Mesenchymal stem cell (in vitro differentiated cells and primary cell): Measurements from ENCODE around the gene NRP2.
A peak's percentile ranks its signal among the peaks of the same experiment; 100 is the strongest.

Experiments used
- DNase-seq: peaks from one replicate; pipeline ENCODE4 v3.0.0-alpha.2; 2013
- H2AFZ ChIP-seq: one replicate; pipeline ENCODE4 v1.6.1; 2013; ENCODE audit warnings: low read depth, mild to moderate bottlenecking, control low read depth, inconsistent platforms, low read length, moderate library complexity
- H2AK5ac ChIP-seq: 2 replicates; pipeline ENCODE4 v1.6.1; 2013; ENCODE audit warnings: low read length, moderate library complexity, mild to moderate bottlenecking, inconsistent platforms; ENCODE audit not compliant: severe bottlenecking
- H2BK120ac ChIP-seq: one replicate; pipeline ENCODE4 v1.6.1; 2013; ENCODE audit warnings: low read depth, mild to moderate bottlenecking, inconsistent platforms, low read length, moderate library complexity
- H2BK12ac ChIP-seq, 2 experiments: one replicate each; pipeline ENCODE4 v1.6.1; 2013; ENCODE audit warnings: inconsistent platforms in 2 of 2, low read length in 2 of 2, mild to moderate bottlenecking in 2 of 2, moderate library complexity in 2 of 2, control low read depth in 1 of 2
- H2BK15ac ChIP-seq: one replicate; pipeline ENCODE4 v1.6.1; 2013; ENCODE audit warnings: mild to moderate bottlenecking, low read depth, inconsistent platforms; ENCODE audit not compliant: poor library complexity, severe bottlenecking
- H2BK5ac ChIP-seq: 2 replicates; pipeline ENCODE4 v1.6.1; 2013; ENCODE audit warnings: low read depth, mild to moderate bottlenecking, low read length, control low read depth, inconsistent platforms; ENCODE audit not compliant: poor library complexity, severe bottlenecking
- H3K14ac ChIP-seq, 2 experiments: one replicate each; pipeline ENCODE4 v1.6.1; 2013; ENCODE audit warnings: inconsistent platforms in 2 of 2, low read length in 2 of 2, control low read depth in 1 of 2, mild to moderate bottlenecking in 1 of 2, moderate library complexity in 1 of 2
- H3K18ac ChIP-seq, 2 experiments: one replicate each; pipeline ENCODE4 v1.6.1; 2013; ENCODE audit warnings: inconsistent platforms in 2 of 2, low read length in 2 of 2, control low read depth in 1 of 2, low read depth in 1 of 2, mild to moderate bottlenecking in 1 of 2
- H3K23ac ChIP-seq, 2 experiments: one replicate each; pipeline ENCODE4 v1.6.1; 2013; ENCODE audit warnings: inconsistent platforms in 2 of 2, low read length in 2 of 2, mild to moderate bottlenecking in 2 of 2, moderate library complexity in 2 of 2, control low read depth in 1 of 2
- H3K27ac ChIP-seq: 2 replicates; pipeline ENCODE4 v1.5.1; 2013; ENCODE audit warnings: mild to moderate bottlenecking, moderate library complexity, low read length, control low read depth, inconsistent platforms; ENCODE audit not compliant: poor library complexity, severe bottlenecking
- H3K27me3 ChIP-seq, 2 experiments: 2 replicates each; pipeline versions ENCODE4 v1.6.1 to v1.7.0; 2013; ENCODE audit warnings: low read length in 2 of 2, mild to moderate bottlenecking in 2 of 2, moderate library complexity in 2 of 2, control low read depth in 1 of 2, inconsistent platforms in 1 of 2; ENCODE audit not compliant: control insufficient read depth in 1 of 2, insufficient read depth in 1 of 2
- H3K36me3 ChIP-seq, 2 experiments: 2 replicates each; pipeline versions ENCODE4 v1.6.1 to v1.7.0; 2013; ENCODE audit warnings: low read length in 2 of 2, control low read depth in 1 of 2, inconsistent platforms in 1 of 2, low read depth in 1 of 2, mild to moderate bottlenecking in 1 of 2; ENCODE audit not compliant: insufficient read depth in 2 of 2, control insufficient read depth in 1 of 2
- H3K4ac ChIP-seq, 2 experiments: one replicate each; pipeline ENCODE4 v1.6.1; 2013; ENCODE audit warnings: inconsistent platforms in 2 of 2, low read length in 2 of 2, mild to moderate bottlenecking in 2 of 2, moderate library complexity in 2 of 2, control low read depth in 1 of 2, low read depth in 1 of 2
- H3K4me1 ChIP-seq: 2 replicates; pipeline ENCODE4 v1.6.1; 2013; ENCODE audit warnings: low read depth, low read length, control low read depth; ENCODE audit not compliant: control insufficient read depth, insufficient read depth
- H3K4me2 ChIP-seq: 2 replicates; pipeline ENCODE4 v1.6.1; 2013; ENCODE audit warnings: low read length, mild to moderate bottlenecking, inconsistent platforms; ENCODE audit not compliant: poor library complexity, severe bottlenecking
- H3K4me3 ChIP-seq, 2 experiments: 2 replicates each; pipeline versions ENCODE4 v1.5.1 to v1.7.0; 2013; ENCODE audit warnings: low read length in 2 of 2, mild to moderate bottlenecking in 2 of 2, control low read depth in 1 of 2, low read depth in 1 of 2; ENCODE audit not compliant: insufficient read depth in 1 of 2
- H3K79me1 ChIP-seq: replicated peaks from 2 replicates; pipeline ENCODE4 v1.6.1; 2013; ENCODE audit warnings: mild to moderate bottlenecking, control low read depth, low read length, inconsistent platforms; ENCODE audit not compliant: poor library complexity, severe bottlenecking
- H3K9ac ChIP-seq: 2 replicates; pipeline ENCODE4 v1.7.0; 2013; ENCODE audit warnings: mild to moderate bottlenecking, low read length, moderate library complexity
- H3K9me3 ChIP-seq: 2 replicates; pipeline ENCODE4 v1.7.0; 2013; ENCODE audit warnings: mild to moderate bottlenecking, low read length; ENCODE audit not compliant: control insufficient read depth
- H4K8ac ChIP-seq: one replicate; pipeline ENCODE4 v1.6.1; 2013; ENCODE audit warnings: inconsistent platforms, mild to moderate bottlenecking, low read length, moderate library complexity
- H4K91ac ChIP-seq: one replicate; pipeline ENCODE4 v1.6.1; 2013; ENCODE audit warnings: mild to moderate bottlenecking, low read length, inconsistent platforms
- WGBS: methylation state at CpG from one replicate; pipeline ENCODE4 v1.1.7; 2013; ENCODE audit warnings: mixed read lengths; 5-methylcytosine and 5-hydroxymethylcytosine counted together

NRP2 gene

DNA sequence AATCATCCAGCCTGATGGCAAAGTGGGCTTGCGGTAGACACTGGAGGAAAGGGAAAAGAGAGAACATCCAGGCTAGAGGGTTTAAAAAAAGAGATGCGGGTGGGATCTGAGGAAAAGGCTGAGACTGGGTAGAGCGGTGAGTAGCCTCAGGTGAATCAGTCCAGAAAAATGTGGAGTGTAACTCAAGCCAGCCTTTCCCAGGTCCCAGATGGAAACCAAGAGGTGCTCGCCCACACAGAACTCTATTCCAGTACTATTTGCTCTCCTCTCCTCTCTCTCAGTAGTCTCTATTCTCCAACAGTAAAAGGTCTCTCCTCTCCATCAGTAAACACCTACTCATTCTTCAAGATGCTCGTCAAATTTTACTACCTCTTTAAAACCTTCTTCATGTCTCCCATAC lies 38.3 kb upstream of the NRP2 start:
- Histone ChIP-seq H3K36me3 (no peaks in the 10 kb centered on the region), H4K8ac (no peak overlapping the region), H2BK120ac (no peak overlapping the region), H3K14ac (no peak overlapping the region), H3K79me1 (no peaks in the 10 kb centered on the region), H2AFZ (no peak overlapping the region), H3K18ac (no peak overlapping the region), H3K4me3 (no peak overlapping the region), H3K27ac (no peak overlapping the region), H2AK5ac (no peak overlapping the region), H3K4ac (no peak overlapping the region), H3K4me2 (no peak overlapping the region), H2BK5ac (no peak overlapping the region), H2BK15ac (no peak overlapping the region), H3K9ac (no peak overlapping the region), H3K9me3 (no peaks in the 10 kb centered on the region), H3K27me3 (no peaks in the 10 kb centered on the region), H4K91ac (no peak overlapping the region), H3K23ac (no peak overlapping the region), H3K4me1 (no peaks in the 10 kb centered on the region), H2BK12ac (no peak overlapping the region)
- WGBS: 94% methylated on average over 5 of the region's 5 CpGs
- DNase-seq: no peak

DNA sequence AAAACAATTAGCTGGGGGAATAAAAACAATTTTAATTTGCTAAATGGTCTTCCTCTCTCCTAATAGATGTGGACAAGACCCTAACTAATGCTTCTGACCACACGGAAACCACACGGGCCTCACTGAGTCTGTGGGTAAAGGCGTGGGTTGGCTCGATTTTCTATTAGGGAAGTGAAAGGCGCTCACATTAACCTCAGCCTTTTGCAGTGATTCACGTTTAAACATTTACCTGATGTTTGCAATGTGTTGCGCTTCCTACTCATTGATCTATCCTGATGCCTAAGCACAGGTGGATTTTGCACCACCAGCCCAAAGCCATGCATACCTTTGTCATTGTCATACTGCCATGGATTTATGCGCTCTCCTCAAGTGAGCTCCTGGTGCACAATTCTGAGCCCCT lies 35.6 kb upstream of the NRP2 start:
- H3K4me2 ChIP-seq: no peak overlapping the region
- H3K9me3 ChIP-seq: no peaks in the 10 kb centered on the region
- no peak overlapping the region for H4K91ac ChIP-seq
- no peak overlapping the region for H2BK12ac ChIP-seq
- peaks cover 4% of the 10 kb centered on the region for H3K4me1 ChIP-seq
- no peaks in the 10 kb centered on the region for H3K36me3 ChIP-seq
- H2AFZ ChIP-seq: no peak overlapping the region
- no peak overlapping the region for H3K14ac ChIP-seq
- H2BK120ac ChIP-seq: no peak overlapping the region
- no peak for DNase-seq
- H4K8ac ChIP-seq: no peak overlapping the region
- H3K79me1 ChIP-seq: no peaks in the 10 kb centered on the region
- H2BK5ac ChIP-seq: no peak overlapping the region
- no peaks in the 10 kb centered on the region for H3K27me3 ChIP-seq
- H2AK5ac ChIP-seq: no peak overlapping the region
- no peak overlapping the region for H3K23ac ChIP-seq
- no peak overlapping the region for H3K4me3 ChIP-seq
- H3K18ac ChIP-seq: no peak overlapping the region
- H3K27ac ChIP-seq: no peak overlapping the region
- no peak overlapping the region for H3K9ac ChIP-seq
- 94% methylated on average over 8 of the region's 8 CpGs for WGBS
- H3K4ac ChIP-seq: no peak overlapping the region
- no peak overlapping the region for H2BK15ac ChIP-seq

DNA sequence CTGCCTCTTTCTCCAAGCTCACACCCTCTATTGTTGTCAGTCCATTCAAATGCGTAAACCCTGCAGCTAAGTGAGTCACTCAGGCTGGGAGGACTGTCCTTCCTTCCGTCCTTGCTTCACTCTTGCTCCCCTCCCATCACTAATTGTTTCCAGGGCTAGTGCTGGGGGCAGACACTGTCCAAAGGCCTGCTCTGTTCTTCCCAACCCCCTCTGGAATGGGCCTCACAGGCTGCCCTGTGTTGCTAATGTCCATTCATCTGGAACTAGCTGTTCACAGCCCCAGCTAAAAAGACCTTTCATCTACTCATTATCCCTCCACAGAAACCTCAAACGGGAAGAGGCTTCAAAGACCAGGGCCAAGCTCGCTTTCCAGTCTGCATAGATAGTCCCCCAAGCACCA lies 31.9 kb upstream of the NRP2 start:
- H2AK5ac ChIP-seq: no peak overlapping the region
- H4K91ac ChIP-seq: no peak overlapping the region
- H3K4ac ChIP-seq: peak overlapping the region in 1 of 2 experiments; percentile 40
- H2AFZ ChIP-seq: peak overlapping the region; percentile 24
- H3K9me3 ChIP-seq: no peaks in the 10 kb centered on the region
- peak overlapping the region; percentile 66 for H3K9ac ChIP-seq
- peak overlapping the region; percentile 6 to 59 for H3K18ac ChIP-seq
- peak overlapping the region in 1 of 2 experiments; percentile 59 for H2BK12ac ChIP-seq
- no peaks in the 10 kb centered on the region for H3K79me1 ChIP-seq
- H3K36me3 ChIP-seq: no peaks in the 10 kb centered on the region
- no peaks in the 10 kb centered on the region for H3K27me3 ChIP-seq
- H3K4me3 ChIP-seq: no peak overlapping the region
- H3K14ac ChIP-seq: peak overlapping the region in 1 of 2 experiments; percentile 55
- no peak overlapping the region for H2BK120ac ChIP-seq
- H2BK15ac ChIP-seq: peak overlapping the region; percentile 80
- H3K27ac ChIP-seq: no peak overlapping the region
- H4K8ac ChIP-seq: peak overlapping the region; percentile 73
- 26% methylated on average over 4 of the region's 4 CpGs for WGBS
- H2BK5ac ChIP-seq: no peak overlapping the region
- DNase-seq: peak; percentile 72
- no peak overlapping the region for H3K4me2 ChIP-seq
- H3K4me1 ChIP-seq: peaks cover 4% of the 10 kb centered on the region
- H3K23ac ChIP-seq: no peak overlapping the region

- Histone ChIP-seq H4K91ac (no peak overlapping the region), H3K18ac (no peak overlapping the region), H4K8ac (no peak overlapping the region), H3K4me3 (no peak overlapping the region), H3K36me3 (no peaks in the 10 kb centered on the region), H2BK15ac (no peak overlapping the region), H3K23ac (no peak overlapping the region), H3K27me3 (no peaks in the 10 kb centered on the region), H2AFZ (no peak overlapping the region), H3K9ac (peak overlapping the region; percentile 66), H2BK12ac (no peak overlapping the region), H2BK120ac (no peak overlapping the region), H3K9me3 (no peaks in the 10 kb centered on the region), H3K14ac (peak overlapping the region in 1 of 2 experiments; percentile 55), H3K4me2 (no peak overlapping the region), H2AK5ac (no peak overlapping the region), H3K79me1 (no peaks in the 10 kb centered on the region), H3K27ac (no peak overlapping the region), H3K4me1 (peaks cover 4% of the 10 kb centered on the region), H2BK5ac (no peak overlapping the region), H3K4ac (no peak overlapping the region)
- no peak for DNase-seq
- 97% methylated on average over 6 of the region's 7 CpGs for WGBS
Observed at GRCh38 chr2:205650931-205651330, 31.4 kb upstream of the NRP2 start.
